Left ventricle myocardium inferior (tissue), 1 donor: ENCODE results near the gene PKD1L1. TPM values are rescaled to one million over a fixed set of nuclear protein-coding genes. Genes with fewer than 3 reads are reported as not detected.

Source experiments
- DNase-seq: peaks from one replicate; pipeline ENCODE4 v3.0.0-alpha.2; 2020
- H3K27ac ChIP-seq: fragments of 200-600 bp; replicated peaks from 2 replicates; pipeline ENCODE4 v1.8.0; 2021
- H3K27me3 ChIP-seq: fragments of 200-600 bp; 2 replicates; pipeline ENCODE4 v1.8.0; 2021; ENCODE audit warnings: low read depth
- H3K36me3 ChIP-seq: fragments of 200-600 bp; 2 replicates; pipeline ENCODE4 v1.8.0; 2021
- H3K4me1 ChIP-seq: fragments of 200-600 bp; 2 replicates; pipeline ENCODE4 v1.8.0; 2021
- H3K4me3 ChIP-seq: fragments of 200-600 bp; 2 replicates; pipeline ENCODE4 v1.8.0; 2021; ENCODE audit warnings: mild to moderate bottlenecking, moderate library complexity
- H3K9me3 ChIP-seq: fragments of 200-600 bp; replicated peaks from 2 replicates; pipeline ENCODE4 v1.8.0; 2021
- intact Hi-C: fragments of 100-400 bp; cut with micrococcal nuclease; formaldehyde crosslinking; loops from one replicate; pipeline ENCODE4 v1.11.0; 2022
- total RNA-seq: library from RNA; stranded (reverse); fragmentation: NEBNext Ultra II Directional; extraction: Animal tissue kit (Norgen Biotek cat#: 25700); gene quantifications from one replicate; pipeline ENCODE4 v1.2.1, GENCODE V29; 2021
- TF ChIP-seq, protein P1 (sequence below): fragments of 200-600 bp; IDR thresholded peaks from 2 replicates; pipeline ENCODE4 v1.8.0; 2021; ENCODE audit warnings: antibody characterized with exemption, mild to moderate bottlenecking, borderline replicate concordance
- donor health status: DM: no; HTN: yes; CAD: no; lungs with severe emphysema.

The PKD1L1 gene
- total RNA-seq, 1 donor from 2014 or later: 1.5 TPM

DNA sequence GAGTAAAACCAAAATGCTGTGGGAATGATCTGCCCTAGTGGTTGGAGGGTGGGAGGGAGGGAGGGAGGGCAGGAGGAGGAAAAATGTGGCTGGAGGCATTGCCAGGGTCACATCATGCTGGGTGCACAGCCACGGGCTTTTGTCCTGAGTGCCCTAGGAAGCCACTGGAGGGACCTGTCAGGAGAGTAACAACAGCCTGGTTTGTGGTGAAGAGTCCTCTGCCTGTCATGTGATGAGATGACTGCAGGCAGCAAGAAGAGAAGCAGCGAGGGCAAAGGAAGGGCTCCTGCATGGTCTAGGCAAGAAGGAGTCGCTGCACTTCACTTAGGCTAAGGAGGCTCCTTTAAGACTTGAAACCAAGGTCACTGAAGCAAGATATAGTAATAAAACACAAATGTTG is 65.6 kb downstream of the PKD1L1 start:
- no peak overlapping the region for H3K27ac ChIP-seq
- DNase-seq: no peak
- intact Hi-C loops: no loop called here
- H3K36me3 ChIP-seq: peaks cover 10% of the 10 kb centered on the region
- TF ChIP-seq, protein P1, sequence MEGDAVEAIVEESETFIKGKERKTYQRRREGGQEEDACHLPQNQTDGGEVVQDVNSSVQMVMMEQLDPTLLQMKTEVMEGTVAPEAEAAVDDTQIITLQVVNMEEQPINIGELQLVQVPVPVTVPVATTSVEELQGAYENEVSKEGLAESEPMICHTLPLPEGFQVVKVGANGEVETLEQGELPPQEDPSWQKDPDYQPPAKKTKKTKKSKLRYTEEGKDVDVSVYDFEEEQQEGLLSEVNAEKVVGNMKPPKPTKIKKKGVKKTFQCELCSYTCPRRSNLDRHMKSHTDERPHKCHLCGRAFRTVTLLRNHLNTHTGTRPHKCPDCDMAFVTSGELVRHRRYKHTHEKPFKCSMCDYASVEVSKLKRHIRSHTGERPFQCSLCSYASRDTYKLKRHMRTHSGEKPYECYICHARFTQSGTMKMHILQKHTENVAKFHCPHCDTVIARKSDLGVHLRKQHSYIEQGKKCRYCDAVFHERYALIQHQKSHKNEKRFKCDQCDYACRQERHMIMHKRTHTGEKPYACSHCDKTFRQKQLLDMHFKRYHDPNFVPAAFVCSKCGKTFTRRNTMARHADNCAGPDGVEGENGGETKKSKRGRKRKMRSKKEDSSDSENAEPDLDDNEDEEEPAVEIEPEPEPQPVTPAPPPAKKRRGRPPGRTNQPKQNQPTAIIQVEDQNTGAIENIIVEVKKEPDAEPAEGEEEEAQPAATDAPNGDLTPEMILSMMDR: no peak
- peaks cover 20% of the 10 kb centered on the region for H3K4me1 ChIP-seq
- H3K9me3 ChIP-seq: no peaks in the 10 kb centered on the region
- H3K4me3 ChIP-seq: no peak overlapping the region
- H3K27me3 ChIP-seq: no peaks in the 10 kb centered on the region

DNA sequence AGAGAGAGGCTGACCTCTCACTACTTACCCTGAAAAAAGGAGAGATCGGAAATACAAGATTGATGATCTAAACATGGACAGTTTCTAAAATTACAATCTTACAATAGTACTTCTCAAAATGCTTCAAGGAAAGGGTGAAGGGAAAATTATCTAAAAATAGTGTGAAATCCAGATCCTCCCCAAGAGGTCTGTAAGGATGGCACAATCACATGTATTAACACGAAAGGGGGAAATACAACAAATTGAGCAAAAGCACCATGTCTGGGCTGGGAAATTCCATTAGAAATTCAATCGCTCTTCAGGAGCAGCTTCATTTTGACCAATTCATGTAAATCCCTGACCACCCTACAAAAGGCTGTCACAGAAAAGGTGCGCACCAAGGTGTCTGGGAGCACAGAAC is 67.0 kb downstream of the PKD1L1 start:
- Histone ChIP-seq H3K4me1 (peaks cover 15% of the 10 kb centered on the region), H3K27ac (no peak overlapping the region), H3K9me3 (no peaks in the 10 kb centered on the region), H3K36me3 (peaks cover 7% of the 10 kb centered on the region), H3K27me3 (no peaks in the 10 kb centered on the region), H3K4me3 (no peak overlapping the region)
- TF ChIP-seq, protein P1: no peak
- intact Hi-C loops: no loop called here
- DNase-seq: no peak

GRCh38 chr7:47878662-47879061 is 69.6 kb downstream of the PKD1L1 start:
- intact Hi-C loops: no loop called here
- DNase-seq: no peak
- Histone ChIP-seq H3K27me3 (no peaks in the 10 kb centered on the region), H3K4me3 (no peak overlapping the region), H3K4me1 (peaks cover 19% of the 10 kb centered on the region), H3K9me3 (no peaks in the 10 kb centered on the region), H3K27ac (no peak overlapping the region), H3K36me3 (no peaks in the 10 kb centered on the region)
- TF ChIP-seq, protein P1: no peak

GRCh38 chr7:47877336-47877735 is 70.9 kb downstream of the PKD1L1 start:
- peaks cover 14% of the 10 kb centered on the region for H3K4me1 ChIP-seq
- intact Hi-C loops: no loop called here
- TF ChIP-seq, protein P1: no peak
- H3K27me3 ChIP-seq: no peaks in the 10 kb centered on the region
- no peak for DNase-seq
- H3K4me3 ChIP-seq: no peak overlapping the region
- H3K27ac ChIP-seq: no peak overlapping the region
- H3K36me3 ChIP-seq: no peaks in the 10 kb centered on the region
- H3K9me3 ChIP-seq: no peaks in the 10 kb centered on the region

DNA sequence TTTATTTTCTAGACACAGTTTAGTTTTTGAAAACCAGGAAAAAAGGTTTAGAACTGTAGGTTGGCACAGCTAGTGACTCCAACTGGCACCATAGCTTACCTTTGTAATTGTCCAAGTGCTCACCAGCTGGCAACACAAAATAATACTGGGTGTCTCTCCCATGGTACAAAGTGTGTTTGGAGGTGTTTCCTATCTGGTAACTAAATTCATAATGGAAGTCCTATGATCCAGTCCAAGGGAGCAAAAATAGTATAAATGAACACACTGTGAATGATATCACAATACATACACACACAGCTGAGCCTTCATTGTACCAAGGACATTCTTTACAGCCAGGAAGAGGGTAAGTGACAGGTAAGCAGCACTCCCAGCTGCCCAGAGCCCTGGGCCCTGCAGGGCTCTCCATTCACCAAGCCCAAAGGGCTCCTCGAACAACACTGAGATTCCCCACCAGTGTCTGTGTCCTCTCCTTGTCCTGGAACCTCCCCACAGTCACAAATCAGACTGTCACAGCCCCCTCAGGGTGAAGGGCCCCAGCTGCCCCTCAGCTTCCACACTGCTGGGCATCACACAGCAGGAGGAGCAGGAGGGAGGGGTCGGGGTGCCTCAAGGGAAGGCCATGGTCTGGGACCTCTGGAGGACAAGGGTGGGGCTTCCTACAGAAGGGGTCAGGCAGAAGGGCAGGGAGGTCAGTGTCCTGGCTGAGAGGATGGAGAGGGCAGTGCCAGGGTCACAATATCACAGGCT is 72.1 kb downstream of the PKD1L1 start:
- H3K9me3 ChIP-seq: no peaks in the 10 kb centered on the region
- H3K27me3 ChIP-seq: no peaks in the 10 kb centered on the region
- H3K4me1 ChIP-seq: peaks cover 14% of the 10 kb centered on the region
- intact Hi-C loops: no loop called here
- no peak overlapping the region for H3K4me3 ChIP-seq
- H3K36me3 ChIP-seq: no peaks in the 10 kb centered on the region
- peak overlapping the region; percentile 75 for H3K27ac ChIP-seq
- no peak for DNase-seq
- TF ChIP-seq, protein P1: no peak
